PFSK-1 (cell line): Measurements from ENCODE around the gene ULK1.

Source experiments
- FOXP2 ChIP-seq: optimal IDR thresholded peaks from 2 replicates; pipeline ENCODE3; 2011; ENCODE audit warnings: borderline replicate concordance, control low read depth, inconsistent platforms; ENCODE audit not compliant: insufficient read depth; ENCODE audit errors: extremely low read length, extremely low read depth
- POLR2AphosphoS5 ChIP-seq: IDR thresholded peaks from 2 replicates; pipeline ENCODE4 v1.6.1; 2012; ENCODE audit warnings: low read depth, mild to moderate bottlenecking, control low read depth, low read length, moderate library complexity
- REST ChIP-seq, 2 experiments: IDR thresholded peaks; 2 replicates each; pipeline versions ENCODE4 v1.6.1 to v1.8.0; 2011 to 2012; ENCODE audit warnings: low read depth in 2 of 2, low read length in 2 of 2, control low read depth in 1 of 2, inconsistent platforms in 1 of 2, mild to moderate bottlenecking in 1 of 2, moderate library complexity in 1 of 2; ENCODE audit not compliant: insufficient read depth in 1 of 2
- SIN3A ChIP-seq: IDR thresholded peaks from 2 replicates; pipeline ENCODE4 v1.6.1; 2012; ENCODE audit warnings: mild to moderate bottlenecking, low read length, moderate library complexity, borderline replicate concordance; ENCODE audit not compliant: insufficient read depth
- TAF1 ChIP-seq: IDR thresholded peaks from 2 replicates; pipeline ENCODE4 v1.6.1; 2012; ENCODE audit warnings: low read length, control low read depth, borderline replicate concordance; ENCODE audit not compliant: insufficient read depth

ULK1 gene

GRCh38 chr12:131903270-131904255, 9.1 kb downstream of the ULK1 start:
- TF ChIP-seq SIN3A (no peak), FOXP2 (no peak), TAF1 (no peak), POLR2AphosphoS5 (no peak), REST (IDR thresholded peaks at IDR 0.05; ENCODE audit: insufficient read depth in 1 of 2, low read depth in 2 of 2, low read length in 2 of 2) (no peak)

GRCh38 chr12:131904346-131904745, 9.9 kb downstream of the ULK1 start:
- TF ChIP-seq TAF1 (no peak), POLR2AphosphoS5 (no peak), REST (IDR thresholded peaks at IDR 0.05; ENCODE audit: insufficient read depth in 1 of 2, low read depth in 2 of 2, low read length in 2 of 2) (no peak), SIN3A (no peak), FOXP2 (no peak)

- TF ChIP-seq POLR2AphosphoS5 (no peak), REST (IDR thresholded peaks at IDR 0.05; ENCODE audit: insufficient read depth in 1 of 2, low read depth in 2 of 2, low read length in 2 of 2) (no peak), TAF1 (no peak), SIN3A (no peak), FOXP2 (no peak)
Observed at GRCh38 chr12:131905081-131905629, 10.7 kb downstream of the ULK1 start.

- no peak for TF ChIP-seq POLR2AphosphoS5
- TF ChIP-seq REST (IDR thresholded peaks at IDR 0.05; ENCODE audit: insufficient read depth in 1 of 2, low read depth in 2 of 2, low read length in 2 of 2), result no peak
- TF ChIP-seq SIN3A, result no peak
- TF ChIP-seq FOXP2, result no peak
- no peak for TF ChIP-seq TAF1
Observed at GRCh38 chr12:131905630-131906091, 11.2 kb downstream of the ULK1 start.
